Jurkat, Clone E6-1 (cell line): ENCODE data around the gene MRPS14. TPM values are rescaled to one million over a fixed set of nuclear protein-coding genes. Genes with fewer than 3 reads are reported as not detected.
"Not testable (repeated sequence)": the region's sequence is repeated elsewhere in the genome, so short reads cannot be mapped to it uniquely, and the experiment has no call there.

ENCODE experiments used
- DNase-seq: peaks from one replicate; pipeline ENCODE4 v3.0.0-alpha.2; 2011; ENCODE audit warnings: low read depth, low spot score
- H3K4me3 ChIP-seq: 2 replicates; pipeline ENCODE4 v1.5.1; 2011; ENCODE audit warnings: mild to moderate bottlenecking, low read length, control low read depth, moderate library complexity
- polyA plus RNA-seq: library from polyadenylated mRNA; unstranded; fragments of >200 nt; gene quantifications from one replicate; pipeline ENCODE4 v1.2.1, GENCODE V29; 2012; ENCODE audit warnings: missing spikeins; ENCODE audit not compliant: insufficient read length, insufficient read depth

The MRPS14 gene
- 45.8 TPM for polyA plus RNA-seq

GRCh38 chr1:175023043-175023921 lies at the start of gene MRPS14:
TSS of gene MRPS14 (minus strand) at chr1:175023425. CDS start at chr1:175023408, 17 bp downstream.
- peak; percentile 99 for DNase-seq
- peak within 1 kb of the TSS; percentile 83 for H3K4me3 ChIP-seq

- H3K4me3 ChIP-seq: peak overlapping the region; percentile 15; the same call in 1 of the 2 replicates
- peak; percentile 56 for DNase-seq
Measured at GRCh38 chr1:175072099-175072951, 49.1 kb upstream of the MRPS14 start.

- DNase-seq: no peak
- H3K4me3 ChIP-seq: no peak overlapping the region
Measured at GRCh38 chr1:175071276-175071943, 48.2 kb upstream of the MRPS14 start.

- DNase-seq: no peak
- H3K4me3 ChIP-seq: no peak overlapping the region
Measured at GRCh38 chr1:175070818-175071217, 47.6 kb upstream of the MRPS14 start.

DNA sequence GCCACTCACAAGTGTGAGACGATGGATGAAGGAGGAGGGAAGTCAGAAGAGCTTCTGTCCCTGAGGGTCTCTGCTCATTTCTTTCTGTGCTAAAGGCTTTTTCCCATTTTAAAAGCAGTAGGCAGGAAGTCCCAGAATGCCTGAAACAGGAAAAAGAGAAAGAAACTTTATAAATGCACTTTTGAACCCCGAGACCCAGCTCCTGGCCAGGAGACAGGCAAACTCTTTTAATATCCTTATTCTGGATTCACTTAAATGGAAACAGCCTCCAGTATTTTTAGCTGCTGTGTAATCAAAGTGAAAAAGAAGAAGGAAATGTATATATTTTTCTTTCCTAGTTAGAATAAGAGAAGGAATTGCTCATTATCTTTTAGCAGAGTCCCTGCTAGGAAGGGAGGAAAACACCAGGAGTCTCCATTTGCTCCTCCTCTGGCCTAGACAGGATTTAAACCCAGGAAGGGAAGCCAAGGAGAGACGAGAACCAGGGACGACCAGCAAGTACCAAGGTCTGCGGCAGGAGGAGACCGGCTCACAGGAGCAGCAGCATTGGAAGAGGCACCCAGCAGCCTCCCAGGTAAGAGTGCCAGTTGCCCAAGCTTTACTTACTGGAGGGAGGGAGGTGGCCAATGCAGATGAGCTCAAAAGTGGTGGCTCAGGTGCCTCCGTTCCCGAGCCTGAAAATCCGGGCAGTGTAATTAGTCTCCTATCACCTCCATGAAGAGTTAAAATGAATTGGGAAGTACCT lies 44.3 kb upstream of the MRPS14 start, which contains the start of gene TNN:
Gene TNN (plus strand): TSS at position 472 of the 745 bp plus-strand sequence. CDS start 9,586 bp downstream, outside the sequence.
- H3K4me3 ChIP-seq: no peak within 1 kb of the TSS
- DNase-seq: no peak

DNA sequence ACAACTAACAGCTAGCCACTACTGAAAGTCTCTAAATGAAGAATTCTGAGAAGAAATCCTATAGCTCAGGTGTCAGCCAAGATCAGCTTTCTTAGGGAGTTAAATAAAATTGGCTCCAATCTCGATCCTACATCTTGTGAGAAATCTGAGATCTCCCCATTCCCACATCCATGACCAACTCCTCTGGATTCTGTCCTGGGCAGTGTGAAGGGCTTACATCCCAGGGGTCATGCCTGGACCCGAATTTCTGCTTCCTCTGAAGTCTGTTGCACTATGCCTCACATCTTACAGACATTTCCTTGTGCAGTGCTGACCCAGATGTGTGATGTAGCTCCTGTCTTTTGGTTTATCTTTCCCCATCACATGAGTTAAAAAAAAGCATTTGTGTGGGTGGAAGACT lies 39.6 kb upstream of the MRPS14 start:
- H3K4me3 ChIP-seq: no peak overlapping the region

DNA sequence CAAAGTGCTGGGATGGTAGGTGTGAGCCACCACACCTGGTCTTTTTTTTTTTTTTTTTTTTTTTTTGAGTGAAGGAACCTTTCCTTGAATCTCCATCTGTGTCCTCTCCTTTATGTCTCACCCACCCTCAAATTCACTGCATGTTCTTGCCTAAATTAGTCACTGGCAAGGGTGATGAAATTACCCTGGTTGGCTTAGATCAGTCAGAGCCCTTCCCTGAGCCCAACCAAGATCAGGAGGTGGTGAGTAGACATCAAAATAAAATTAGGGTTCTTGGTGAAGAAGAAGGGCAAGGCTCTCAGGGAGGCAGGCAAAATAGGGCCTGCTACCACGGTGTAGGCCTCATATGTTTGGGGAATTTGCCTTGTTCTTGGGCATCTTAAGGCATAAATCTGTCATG lies 39.1 kb upstream of the MRPS14 start:
- DNase-seq: no peak
- no peak overlapping the region for H3K4me3 ChIP-seq

More for the DNA sequence above, 39.6 kb upstream of the MRPS14 start:
- no peak for DNase-seq

GRCh38 chr1:175054736-175055135 lies 31.5 kb upstream of the MRPS14 start:
- H3K4me3 ChIP-seq: no peak overlapping the region
- DNase-seq: no peak

DNA sequence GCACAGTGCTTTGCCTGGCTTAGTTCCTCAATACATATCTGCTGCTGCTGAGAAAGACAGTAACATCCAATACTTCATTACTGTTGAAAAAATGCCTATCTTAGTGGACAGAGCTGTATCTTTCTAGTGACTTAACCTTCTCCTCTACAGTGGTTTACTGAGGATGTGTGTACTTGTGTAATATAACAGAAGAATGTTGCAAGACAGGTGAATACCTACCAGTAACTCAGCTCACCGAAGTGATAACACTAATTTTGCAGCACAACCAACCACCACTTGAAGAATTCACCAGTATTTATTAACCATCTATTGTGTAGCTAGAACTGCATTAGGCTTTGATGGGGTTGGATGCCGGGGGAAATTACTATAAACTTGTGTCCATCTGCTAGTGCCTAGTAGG lies 27.8 kb upstream of the MRPS14 start:
- no peak overlapping the region for H3K4me3 ChIP-seq
- no peak for DNase-seq

DNA sequence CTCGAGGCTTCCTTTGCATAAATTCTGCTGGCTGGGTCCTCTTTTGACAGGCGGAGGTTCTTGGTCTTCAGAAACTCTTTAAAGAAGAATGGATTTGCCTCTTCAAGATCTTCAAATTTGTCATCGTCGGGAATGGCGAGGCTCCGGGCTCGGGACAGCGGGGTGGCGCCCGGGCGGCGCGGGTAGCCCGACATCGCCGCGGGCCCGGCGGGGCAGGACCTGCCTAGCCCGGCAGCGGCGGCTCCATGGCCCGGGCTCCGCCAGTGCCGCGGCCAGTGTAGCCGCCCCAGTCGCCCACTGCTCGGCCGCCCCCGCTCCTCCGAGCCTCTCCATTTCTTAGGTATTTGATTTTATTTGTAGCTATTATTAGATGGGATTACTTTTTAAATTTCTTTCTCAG lies 22.3 kb upstream of the MRPS14 start:
- H3K4me3 ChIP-seq: no peak overlapping the region
- no peak for DNase-seq

DNA sequence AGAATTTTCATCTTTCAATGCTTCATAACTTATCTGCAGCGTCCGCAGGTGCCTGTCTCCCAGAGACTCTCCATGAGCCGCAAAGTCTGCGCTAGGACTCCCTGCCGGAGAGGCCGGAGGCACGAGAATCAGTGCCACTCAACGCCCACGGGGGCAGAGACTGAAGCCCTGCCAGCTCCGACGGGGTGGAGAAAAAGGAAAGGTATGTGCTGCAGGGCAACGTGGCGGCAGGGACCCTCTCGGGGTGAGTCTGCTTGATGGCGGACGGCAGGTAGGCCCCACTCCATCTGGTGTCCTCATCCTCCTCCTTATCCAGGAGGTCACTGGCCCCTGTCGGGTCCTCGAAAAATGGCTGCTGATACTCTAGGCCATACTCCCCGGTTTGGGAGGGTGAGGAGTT lies 21.9 kb upstream of the MRPS14 start:
- H3K4me3 ChIP-seq: no peak overlapping the region
- DNase-seq: no peak

DNA sequence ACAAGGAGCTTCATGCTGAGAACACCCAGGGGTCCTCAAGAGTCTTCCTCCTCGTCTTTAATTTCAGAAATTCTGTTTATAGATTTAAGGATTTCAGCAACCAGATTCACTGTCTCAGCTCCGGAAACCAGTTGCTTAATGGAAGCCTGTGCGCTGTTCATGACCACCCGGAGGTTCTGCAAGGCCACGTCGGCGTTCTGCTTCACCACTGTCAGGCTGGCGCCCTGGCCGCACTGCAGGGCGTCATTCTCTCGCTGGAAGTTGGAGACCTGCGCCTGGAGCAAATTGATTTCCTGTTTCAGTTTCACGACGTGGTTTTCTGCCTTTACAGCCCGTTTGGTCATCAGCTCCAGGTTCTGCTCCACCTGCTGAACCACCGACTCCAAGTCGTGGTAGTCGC lies 21.4 kb upstream of the MRPS14 start:
- not testable (repeated sequence) for H3K4me3 ChIP-seq, DNase-seq

DNA sequence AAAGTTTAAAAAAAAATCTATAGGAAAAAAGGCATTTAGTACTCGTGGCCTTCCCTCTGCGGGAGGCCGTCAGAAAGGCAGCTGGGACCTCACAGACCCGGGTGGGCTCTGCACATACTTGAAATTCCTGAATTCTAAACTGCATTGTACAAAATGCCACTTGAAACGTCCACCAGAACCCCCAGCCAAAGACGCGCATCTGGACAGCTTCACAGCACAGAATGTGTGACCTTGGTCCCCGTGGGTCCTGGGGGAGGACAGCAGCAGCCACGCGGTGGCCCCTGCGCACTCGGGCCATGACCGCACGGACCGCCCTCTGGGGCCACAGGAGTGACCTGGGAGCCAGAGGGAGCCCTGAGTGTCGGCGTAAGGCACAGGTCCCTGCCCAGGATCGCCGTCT lies 20.6 kb upstream of the MRPS14 start:
- H3K4me3 ChIP-seq: no peak overlapping the region

GRCh38 chr1:175042650-175043049 lies 19.4 kb upstream of the MRPS14 start:
- H3K4me3 ChIP-seq: no peak overlapping the region
- no peak for DNase-seq

More for the DNA sequence above, 20.6 kb upstream of the MRPS14 start:
- DNase-seq: no peak

- H3K4me3 ChIP-seq: no peak overlapping the region
- DNase-seq: no peak
Measured at GRCh38 chr1:175040324-175040879, 17.2 kb upstream of the MRPS14 start.

GRCh38 chr1:175037416-175037815 lies 14.2 kb upstream of the MRPS14 start:
- no peak for DNase-seq

GRCh38 chr1:175036476-175036875 lies 13.3 kb upstream of the MRPS14 start:
- DNase-seq: no peak
- no peak overlapping the region for H3K4me3 ChIP-seq

More at GRCh38 chr1:175037416-175037815, 14.2 kb upstream of the MRPS14 start:
- H3K4me3 ChIP-seq: no peak overlapping the region

DNA sequence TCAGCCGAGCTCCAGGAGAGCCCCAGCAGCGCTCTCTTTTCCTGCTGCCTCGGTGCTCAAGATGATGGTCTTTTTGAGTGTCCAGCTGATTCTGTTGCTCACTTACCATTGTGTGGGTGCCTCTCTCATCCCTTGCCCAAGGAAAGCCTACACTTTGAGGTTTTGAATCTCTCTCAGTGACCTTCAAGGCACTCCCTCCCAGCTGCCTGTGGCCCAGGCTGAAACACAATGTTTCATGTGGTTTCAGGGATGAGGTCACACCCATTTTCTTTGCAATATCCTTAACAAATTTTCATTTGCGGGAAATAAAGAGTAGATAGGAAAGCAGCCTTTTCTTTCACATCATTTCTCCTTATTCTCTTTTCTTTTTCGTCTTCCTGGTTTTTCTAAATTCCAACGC lies 12.6 kb upstream of the MRPS14 start:
- H3K4me3 ChIP-seq: no peak overlapping the region
- no peak for DNase-seq
